Activated CD4-positive, alpha-beta T cell treated with anti-CD3 and anti-CD28 coated beads, Interleukin-2, amount 10 ng/mL, durations not matched to agents 7 days and 5 days (primary cell): Measurements from ENCODE around the gene EPHB1. TPM values are rescaled to one million over a fixed set of nuclear protein-coding genes. Genes with fewer than 3 reads are reported as not detected.

Experiments used
- CTCF ChIA-PET: fragments of 350-600 bp; sonication (Branson Sonifier 250); formaldehyde crosslinking; loops from one replicate; lab custom pipeline; 2021; ENCODE audit warnings: antibody characterized with exemption; lab: Charles Lee
- POLR2A ChIA-PET: fragments of 350-600 bp; sonication (Branson Sonifier 250); formaldehyde crosslinking; loops from one replicate; lab custom pipeline; 2021; ENCODE audit warnings: antibody characterized with exemption; lab: Charles Lee
- DNase-seq: peaks from one replicate; pipeline ENCODE4 v3.0.0-alpha.2; 2020
- H3K27ac Mint-ChIP-seq: one replicate; pipeline ENCODE4 v1.8.0; 2021; ENCODE audit warnings: mild to moderate bottlenecking, moderate library complexity, mixed read lengths
- H3K27me3 Mint-ChIP-seq: one replicate; pipeline ENCODE4 v1.8.0; 2021; ENCODE audit warnings: mixed read lengths
- H3K36me3 Mint-ChIP-seq: one replicate; pipeline ENCODE4 v1.8.0; 2021; ENCODE audit warnings: low read depth, mixed read lengths
- H3K4me1 Mint-ChIP-seq: one replicate; pipeline ENCODE4 v1.8.0; 2021; ENCODE audit warnings: mixed read lengths
- H3K4me3 Mint-ChIP-seq: one replicate; pipeline ENCODE4 v1.8.0; 2021; ENCODE audit warnings: mild to moderate bottlenecking, moderate library complexity, mixed read lengths
- H3K9me3 Mint-ChIP-seq: one replicate; pipeline ENCODE4 v1.8.0; 2021; ENCODE audit warnings: mixed read lengths
- total RNA-seq, 2 experiments: library from RNA; stranded (reverse); gene quantifications; one replicate each; pipeline ENCODE4 v1.2.3, GENCODE V29; 2021

The EPHB1 gene
- total RNA-seq, 2 experiments from 2014 or later = 1.2 to 1.8 TPM

DNA sequence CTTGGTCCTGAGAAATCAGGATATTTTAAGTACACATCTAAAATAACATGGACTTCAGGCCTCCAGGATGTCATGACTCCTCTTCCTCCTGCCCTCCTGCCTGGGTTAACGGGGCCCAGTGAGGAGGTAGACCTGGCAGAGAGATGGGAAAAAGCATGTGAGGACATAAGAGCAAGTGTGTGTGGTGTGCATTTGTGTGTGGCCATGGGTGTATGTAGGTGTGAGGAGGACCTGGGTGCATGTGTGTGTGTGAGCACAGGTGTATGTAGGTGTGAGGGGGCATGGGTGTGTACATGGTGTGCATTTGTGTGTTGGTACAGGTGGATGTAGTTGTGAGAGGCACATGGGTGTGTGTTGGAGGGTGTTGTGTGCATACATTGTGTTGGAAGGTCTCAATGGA is 105.4 kb downstream of the EPHB1 start:
- H3K9me3 Mint-ChIP-seq = no peaks in the 10 kb centered on the region
- POLR2A ChIA-PET = no interaction called here
- DNase-seq = no peak
- H3K27me3 Mint-ChIP-seq = peaks cover 17% of the 10 kb centered on the region
- no peak overlapping the region for H3K27ac Mint-ChIP-seq
- peaks cover 9% of the 10 kb centered on the region for H3K4me1 Mint-ChIP-seq
- H3K36me3 Mint-ChIP-seq = no peaks in the 10 kb centered on the region
- no peak overlapping the region for H3K4me3 Mint-ChIP-seq
- CTCF ChIA-PET = no interaction called here

GRCh38 chr3:134901461-134901860 is 106.4 kb downstream of the EPHB1 start:
- Mint-ChIP-seq H3K36me3 (no peaks in the 10 kb centered on the region), H3K9me3 (no peaks in the 10 kb centered on the region), H3K4me3 (no peak overlapping the region), H3K4me1 (peaks cover 9% of the 10 kb centered on the region), H3K27ac (no peak overlapping the region), H3K27me3 (peaks cover 19% of the 10 kb centered on the region)
- POLR2A ChIA-PET = no interaction called here
- DNase-seq = no peak
- CTCF ChIA-PET = no interaction called here

DNA sequence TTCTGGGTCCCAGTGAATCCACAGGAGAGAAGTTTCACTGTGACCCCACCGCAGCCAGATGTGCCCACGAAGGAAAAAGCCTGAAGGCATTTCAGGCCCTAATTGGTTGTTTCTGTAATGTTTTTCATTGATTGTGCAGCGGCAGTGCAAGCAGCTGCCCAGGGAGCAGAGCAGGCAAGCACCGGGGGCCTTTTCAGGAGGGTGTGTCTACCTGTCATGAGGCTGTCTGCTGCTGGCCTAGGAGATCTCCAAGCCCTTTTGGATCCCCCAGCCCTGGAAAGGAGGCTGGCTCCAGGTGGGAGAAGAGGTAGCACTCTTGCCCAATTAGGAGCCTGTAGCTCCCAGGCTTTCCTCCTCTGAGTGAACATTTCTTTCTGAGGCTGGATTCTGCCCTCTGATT is 108.8 kb downstream of the EPHB1 start:
- H3K4me1 Mint-ChIP-seq = peaks cover 9% of the 10 kb centered on the region
- H3K36me3 Mint-ChIP-seq = no peaks in the 10 kb centered on the region
- H3K27ac Mint-ChIP-seq = no peak overlapping the region
- H3K4me3 Mint-ChIP-seq = no peak overlapping the region
- peaks cover 19% of the 10 kb centered on the region for H3K27me3 Mint-ChIP-seq
- CTCF ChIA-PET = no interaction called here
- H3K9me3 Mint-ChIP-seq = no peaks in the 10 kb centered on the region
- DNase-seq = no peak
- POLR2A ChIA-PET = no interaction called here

DNA sequence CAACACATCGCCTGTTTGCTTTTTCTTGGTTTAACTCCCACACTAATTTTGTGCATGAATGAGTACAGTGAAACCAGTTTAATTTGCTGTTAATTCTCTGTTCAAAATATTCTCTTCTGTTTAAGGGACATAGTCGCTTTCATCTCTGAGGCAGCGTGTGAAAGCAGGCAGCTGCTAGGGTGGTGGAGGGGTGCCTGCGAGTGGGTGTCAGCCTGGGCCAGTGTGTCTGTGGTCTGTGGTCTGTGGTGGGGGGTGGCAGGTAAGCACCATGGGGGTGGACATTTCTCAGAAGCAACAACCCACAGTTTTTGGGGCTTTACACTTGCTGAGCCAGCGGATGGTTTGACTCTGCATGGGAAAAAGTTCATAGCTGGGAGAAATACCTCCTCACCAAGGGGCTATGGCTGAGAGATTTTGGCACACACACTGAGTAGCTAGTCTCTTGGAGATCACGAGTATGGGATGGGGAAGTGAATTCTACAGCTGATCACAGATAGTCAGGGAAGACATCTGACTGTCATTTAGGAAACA is 109.2 kb downstream of the EPHB1 start:
- Mint-ChIP-seq H3K9me3 (no peaks in the 10 kb centered on the region), H3K27me3 (peaks cover 16% of the 10 kb centered on the region), H3K4me3 (no peak overlapping the region), H3K27ac (no peak overlapping the region), H3K4me1 (peaks cover 9% of the 10 kb centered on the region), H3K36me3 (no peaks in the 10 kb centered on the region)
- ChIA-PET CTCF (no interaction called here), POLR2A (no interaction called here)
- DNase-seq = peak; percentile 10

DNA sequence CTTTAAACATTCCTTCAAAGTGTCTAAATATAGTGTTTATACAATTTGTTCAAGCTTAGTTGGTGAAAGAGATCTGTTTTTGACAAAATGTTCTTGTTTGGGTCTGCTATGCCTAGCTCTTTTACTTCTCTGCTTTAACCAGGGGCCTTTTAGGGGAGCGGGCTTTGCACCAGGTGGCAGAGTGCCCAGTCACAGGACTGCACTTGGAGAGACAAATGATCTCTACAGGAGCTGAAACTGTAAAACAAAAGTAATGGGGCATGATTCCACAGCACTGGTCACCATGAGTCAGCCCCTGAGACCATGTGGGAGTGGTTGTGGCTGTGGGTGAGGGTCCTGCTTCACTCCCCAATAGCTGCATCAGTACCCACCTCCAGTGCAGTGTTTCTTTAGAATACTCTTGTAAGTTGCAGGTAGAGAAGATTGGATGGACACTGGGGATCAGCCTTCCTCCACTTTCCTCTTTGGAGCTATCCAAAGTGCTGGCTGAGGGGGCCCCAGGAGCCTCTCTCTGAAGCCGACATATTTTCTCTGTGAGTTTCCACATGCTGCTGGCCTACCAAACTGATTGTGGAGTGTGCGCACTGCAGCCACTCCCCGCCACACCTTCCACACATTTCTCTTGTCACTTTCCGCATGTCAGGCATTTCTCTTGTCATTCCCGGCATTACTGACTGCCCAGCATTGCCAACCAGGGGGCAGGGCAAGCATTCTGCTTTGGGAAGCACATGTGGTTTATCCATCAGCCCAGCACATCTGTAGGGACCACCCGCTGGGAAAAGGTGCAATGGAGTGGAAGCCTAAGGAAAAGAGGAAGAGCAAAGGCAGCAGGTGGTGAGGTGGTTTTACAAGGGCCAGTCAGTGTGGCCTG is 110.0 kb downstream of the EPHB1 start:
- H3K9me3 Mint-ChIP-seq = no peaks in the 10 kb centered on the region
- ChIA-PET CTCF (no interaction called here), POLR2A (no interaction called here)
- H3K36me3 Mint-ChIP-seq = no peaks in the 10 kb centered on the region
- no peak overlapping the region for H3K27ac Mint-ChIP-seq
- H3K27me3 Mint-ChIP-seq = peaks cover 15% of the 10 kb centered on the region
- peaks cover 9% of the 10 kb centered on the region for H3K4me1 Mint-ChIP-seq
- no peak for DNase-seq
- H3K4me3 Mint-ChIP-seq = no peak overlapping the region

GRCh38 chr3:134905647-134905935 is 110.5 kb downstream of the EPHB1 start:
- H3K36me3 Mint-ChIP-seq = no peaks in the 10 kb centered on the region
- peaks cover 11% of the 10 kb centered on the region for H3K27me3 Mint-ChIP-seq
- DNase-seq = no peak
- H3K9me3 Mint-ChIP-seq = no peaks in the 10 kb centered on the region
- ChIA-PET POLR2A (no interaction called here), CTCF (no interaction called here)
- peaks cover 9% of the 10 kb centered on the region for H3K4me1 Mint-ChIP-seq
- no peak overlapping the region for H3K4me3 Mint-ChIP-seq
- no peak overlapping the region for H3K27ac Mint-ChIP-seq

DNA sequence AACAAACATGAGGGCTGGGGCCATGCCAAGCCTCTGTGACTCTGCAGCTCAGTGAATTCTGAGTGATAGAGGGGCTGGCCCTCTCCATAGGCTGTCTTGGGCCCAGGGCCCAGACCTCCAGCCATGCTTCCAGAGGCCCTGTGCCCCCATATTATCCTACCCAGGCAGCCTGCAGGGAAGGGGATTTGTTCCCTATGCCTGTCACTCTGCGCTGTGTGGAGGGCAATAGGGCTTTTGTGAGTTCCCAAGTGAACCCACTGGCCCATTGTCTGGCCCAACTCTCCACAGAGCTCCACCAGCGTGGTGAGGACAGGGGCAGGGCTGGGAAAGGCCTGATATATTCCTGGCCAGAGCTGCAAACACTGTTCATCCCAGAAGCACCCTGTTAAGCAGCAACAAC is 113.2 kb downstream of the EPHB1 start:
- no peaks in the 10 kb centered on the region for H3K36me3 Mint-ChIP-seq
- ChIA-PET CTCF (interaction anchor here (0.6 kb wide), 1 partner anchor 1420 kb away, joined by 3 read pairs; no protein-coding TSS in a partner anchor), POLR2A (no interaction called here)
- peaks cover 9% of the 10 kb centered on the region for H3K4me1 Mint-ChIP-seq
- peaks cover 5% of the 10 kb centered on the region for H3K27me3 Mint-ChIP-seq
- no peak overlapping the region for H3K27ac Mint-ChIP-seq
- DNase-seq = no peak
- no peaks in the 10 kb centered on the region for H3K9me3 Mint-ChIP-seq
- H3K4me3 Mint-ChIP-seq = no peak overlapping the region

GRCh38 chr3:134910026-134910425 is 115.0 kb downstream of the EPHB1 start:
- ChIA-PET POLR2A (no interaction called here), CTCF (no interaction called here)
- H3K27me3 Mint-ChIP-seq = peaks cover 2% of the 10 kb centered on the region
- H3K9me3 Mint-ChIP-seq = peaks cover under 1% of the 10 kb centered on the region
- no peaks in the 10 kb centered on the region for H3K36me3 Mint-ChIP-seq
- H3K27ac Mint-ChIP-seq = no peak overlapping the region
- no peak for DNase-seq
- H3K4me1 Mint-ChIP-seq = no peaks in the 10 kb centered on the region
- no peak overlapping the region for H3K4me3 Mint-ChIP-seq

- POLR2A ChIA-PET = no interaction called here
- Mint-ChIP-seq H3K4me3 (no peak overlapping the region), H3K4me1 (no peaks in the 10 kb centered on the region), H3K36me3 (no peaks in the 10 kb centered on the region), H3K27me3 (no peaks in the 10 kb centered on the region), H3K27ac (no peak overlapping the region), H3K9me3 (peaks cover 6% of the 10 kb centered on the region)
- no peak for DNase-seq
- CTCF ChIA-PET = interaction anchor here (0.5 kb wide), 1 partner anchor 713 kb away, joined by 3 read pairs; no protein-coding TSS in a partner anchor
Observed at GRCh38 chr3:134911586-134912548, 116.8 kb downstream of the EPHB1 start.

DNA sequence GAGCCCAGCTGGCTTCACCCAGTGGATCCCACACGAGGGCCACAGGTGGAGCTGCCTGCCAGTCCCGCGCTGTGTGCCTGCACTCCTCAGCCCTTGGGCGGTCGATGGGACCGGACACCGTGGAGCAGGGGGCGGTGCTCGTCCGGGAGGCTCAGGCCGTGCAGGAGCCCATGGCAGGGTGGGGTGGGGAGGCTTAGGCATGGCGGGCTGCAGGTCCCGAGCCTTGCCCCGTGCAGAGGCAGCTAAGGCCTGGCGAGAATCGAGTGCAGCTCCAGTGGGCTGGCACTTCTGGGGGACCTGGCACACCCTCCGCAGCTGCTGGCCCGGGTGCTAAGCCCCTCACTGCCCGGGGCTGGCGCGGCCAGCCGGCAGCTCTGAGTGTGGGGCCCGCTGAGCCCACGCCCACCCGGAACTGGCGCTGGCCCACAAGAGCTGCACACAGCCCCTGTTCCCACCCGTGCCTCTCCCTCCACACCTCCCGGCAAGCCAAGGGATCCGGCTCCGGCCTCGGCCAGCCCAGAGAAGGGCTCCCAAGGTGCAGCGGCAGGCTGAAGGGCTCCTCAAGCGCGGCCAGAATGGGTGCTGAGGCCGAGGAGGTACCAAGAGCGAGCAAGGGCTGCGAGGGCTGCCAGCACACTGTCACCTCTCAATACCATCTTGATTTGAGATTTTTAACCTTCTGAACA is 121.4 kb downstream of the EPHB1 start:
- no peaks in the 10 kb centered on the region for H3K27me3 Mint-ChIP-seq
- H3K36me3 Mint-ChIP-seq = no peaks in the 10 kb centered on the region
- DNase-seq = no peak
- peaks cover 5% of the 10 kb centered on the region for H3K4me1 Mint-ChIP-seq
- H3K4me3 Mint-ChIP-seq = no peak overlapping the region
- ChIA-PET POLR2A (no interaction called here), CTCF (no interaction called here)
- peaks cover 6% of the 10 kb centered on the region for H3K9me3 Mint-ChIP-seq
- H3K27ac Mint-ChIP-seq = no peak overlapping the region

DNA sequence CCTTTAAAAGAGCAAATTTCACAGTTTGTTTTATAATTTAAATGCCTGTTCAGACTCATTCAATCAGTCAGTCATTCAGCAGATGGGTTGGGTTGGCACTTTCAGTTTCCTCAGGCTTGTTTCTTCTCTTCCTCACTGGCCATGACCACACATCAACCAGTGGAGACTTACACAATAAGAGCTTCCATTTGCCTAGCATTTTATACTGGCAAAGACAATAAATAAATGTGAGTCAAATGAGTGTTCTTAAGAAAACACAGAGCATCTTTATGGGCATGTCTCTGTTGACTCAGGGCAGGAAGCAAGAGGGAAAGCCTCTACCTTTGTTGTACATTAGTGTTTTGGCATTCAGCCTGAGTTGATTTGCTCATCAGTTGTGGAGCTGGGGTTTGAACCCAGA is 122.6 kb downstream of the EPHB1 start:
- H3K27me3 Mint-ChIP-seq = no peaks in the 10 kb centered on the region

DNA sequence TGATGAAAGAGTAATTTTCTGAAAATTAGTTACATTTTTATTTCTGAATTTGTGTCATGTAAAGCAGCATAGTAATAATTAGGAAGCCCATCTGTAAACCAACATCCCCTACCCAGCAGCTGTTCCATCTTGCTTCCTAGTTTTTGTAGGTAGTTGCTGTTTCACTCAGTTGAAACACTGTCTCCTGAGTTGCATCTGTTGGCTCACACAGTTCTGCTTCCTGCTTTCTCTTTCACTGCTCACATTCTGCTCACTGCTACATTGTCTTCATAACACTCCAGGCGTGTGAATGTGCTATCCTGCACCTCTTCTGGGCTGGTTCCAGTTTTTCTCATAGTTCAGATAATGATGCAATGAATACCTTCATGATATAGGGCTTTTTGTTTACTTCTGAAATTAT is 123.4 kb downstream of the EPHB1 start:
- H3K36me3 Mint-ChIP-seq = no peaks in the 10 kb centered on the region
- peaks cover 5% of the 10 kb centered on the region for H3K4me1 Mint-ChIP-seq
- DNase-seq = no peak
- H3K27ac Mint-ChIP-seq = no peak overlapping the region
- H3K27me3 Mint-ChIP-seq = no peaks in the 10 kb centered on the region
- H3K9me3 Mint-ChIP-seq = peaks cover 6% of the 10 kb centered on the region
- ChIA-PET POLR2A (no interaction called here), CTCF (no interaction called here)
- no peak overlapping the region for H3K4me3 Mint-ChIP-seq

More for the DNA sequence above, 122.6 kb downstream of the EPHB1 start:
- ChIA-PET CTCF (no interaction called here), POLR2A (no interaction called here)
- Mint-ChIP-seq H3K9me3 (peaks cover 6% of the 10 kb centered on the region), H3K4me3 (no peak overlapping the region), H3K4me1 (peaks cover 5% of the 10 kb centered on the region), H3K36me3 (no peaks in the 10 kb centered on the region), H3K27ac (no peak overlapping the region)
- DNase-seq = no peak
